NT2/D1 (cell line): ENCODE results near the gene ZFPL1.

Experiments
- SUZ12 ChIP-seq: IDR thresholded peaks from 2 replicates; pipeline ENCODE4 v1.6.1; 2011; ENCODE audit not compliant: insufficient read length, insufficient read depth; ENCODE audit errors: extremely low read depth
- YY1 ChIP-seq: IDR thresholded peaks from 2 replicates; pipeline ENCODE4 v1.6.1; 2011; ENCODE audit not compliant: insufficient read length, insufficient read depth
- ZNF274 ChIP-seq: IDR thresholded peaks from 2 replicates; pipeline ENCODE4 v1.6.1; 2011; ENCODE audit warnings: mild to moderate bottlenecking, low read depth, low read length

- TF ChIP-seq ZNF274 (no peak), YY1 (no peak), SUZ12 (no peak)
Measured at GRCh38 chr11:65077451-65077850, 6.6 kb upstream of the ZFPL1 start.
